ENCODE measurements around the gene BSND. TPM values are rescaled to one million over a fixed set of nuclear protein-coding genes. Genes with fewer than 3 reads are reported as not detected.

BSND gene
- total RNA-seq, 4 donors from 2014 or later: not detected

- intact Hi-C loops (cut with DNase I): loop anchor here (2.0 kb wide), 1 partner anchor 45 kb away; no protein-coding TSS in a partner anchor
- no peak overlapping the region for H3K27ac ChIP-seq
- H3K4me1 ChIP-seq: peaks cover 0 to 9% of the 10 kb centered on the region in 2 donors
- H3K27me3 ChIP-seq: peaks cover 5% of the 10 kb centered on the region
- TF ChIP-seq POLR2A (IDR thresholded peaks at IDR 0.05): no peak
- TF ChIP-seq, protein P1, sequence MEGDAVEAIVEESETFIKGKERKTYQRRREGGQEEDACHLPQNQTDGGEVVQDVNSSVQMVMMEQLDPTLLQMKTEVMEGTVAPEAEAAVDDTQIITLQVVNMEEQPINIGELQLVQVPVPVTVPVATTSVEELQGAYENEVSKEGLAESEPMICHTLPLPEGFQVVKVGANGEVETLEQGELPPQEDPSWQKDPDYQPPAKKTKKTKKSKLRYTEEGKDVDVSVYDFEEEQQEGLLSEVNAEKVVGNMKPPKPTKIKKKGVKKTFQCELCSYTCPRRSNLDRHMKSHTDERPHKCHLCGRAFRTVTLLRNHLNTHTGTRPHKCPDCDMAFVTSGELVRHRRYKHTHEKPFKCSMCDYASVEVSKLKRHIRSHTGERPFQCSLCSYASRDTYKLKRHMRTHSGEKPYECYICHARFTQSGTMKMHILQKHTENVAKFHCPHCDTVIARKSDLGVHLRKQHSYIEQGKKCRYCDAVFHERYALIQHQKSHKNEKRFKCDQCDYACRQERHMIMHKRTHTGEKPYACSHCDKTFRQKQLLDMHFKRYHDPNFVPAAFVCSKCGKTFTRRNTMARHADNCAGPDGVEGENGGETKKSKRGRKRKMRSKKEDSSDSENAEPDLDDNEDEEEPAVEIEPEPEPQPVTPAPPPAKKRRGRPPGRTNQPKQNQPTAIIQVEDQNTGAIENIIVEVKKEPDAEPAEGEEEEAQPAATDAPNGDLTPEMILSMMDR (IDR thresholded peaks at IDR 0.05): no peak
- no peak for DNase-seq
- no peaks in the 10 kb centered on the region for H3K36me3 ChIP-seq
- H3K9me3 ChIP-seq: no peaks in the 10 kb centered on the region
- WGBS, 2 donors: 77 to 85% methylated on average over 9 of the region's 9 CpGs
- H3K4me3 ChIP-seq (replicated peaks in 1 of 3): no peak overlapping the region
These were observed 2.9 kb upstream of the BSND start for GRCh38 chr1:54995835-54996234.

DNA sequence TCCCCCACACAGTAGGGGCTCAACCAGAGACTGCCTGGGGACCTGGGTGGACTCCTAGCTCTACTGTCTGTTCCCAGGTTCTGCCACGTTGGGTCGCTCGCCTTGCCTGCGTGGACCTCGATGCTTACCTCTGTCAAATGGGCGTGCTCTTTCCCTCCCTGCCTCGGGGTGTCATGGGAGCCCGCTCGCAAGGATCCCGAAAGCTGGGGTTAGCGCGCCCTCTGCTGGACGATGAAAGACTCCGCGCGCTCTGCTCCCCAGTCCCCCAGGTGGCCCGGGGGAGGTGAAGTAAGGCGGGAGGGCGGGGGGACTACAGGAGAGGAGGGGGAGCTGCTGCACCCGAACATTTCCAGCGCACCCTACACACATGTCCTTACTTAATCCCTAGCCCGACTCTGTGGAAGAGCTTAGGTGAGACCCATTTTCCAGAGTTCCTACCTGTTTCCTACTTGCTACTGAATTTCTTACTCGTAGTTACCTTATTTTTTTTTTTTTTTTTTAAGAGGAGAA, 2.3 kb upstream of the BSND start:
- Histone ChIP-seq H3K27me3 (peaks cover 5% of the 10 kb centered on the region), H3K27ac (no peak overlapping the region), H3K4me1 (peaks cover 0 to 9% of the 10 kb centered on the region in 2 donors), H3K36me3 (no peaks in the 10 kb centered on the region), H3K9me3 (no peaks in the 10 kb centered on the region), H3K4me3 (replicated peaks in 1 of 3) (no peak overlapping the region)
- peak; percentile 51 to 74 for DNase-seq
- intact Hi-C loops (cut with DNase I): loop anchor here (2.0 kb wide), 1 partner anchor 46 kb away; no protein-coding TSS in a partner anchor
- TF ChIP-seq, protein P1 (IDR thresholded peaks at IDR 0.05): peak; percentile 52 to 86 (median 66)
- no peak for TF ChIP-seq POLR2A (IDR thresholded peaks at IDR 0.05)
- 10 to 12% methylated on average over 22 to 23 of the region's 23 CpGs for WGBS, 2 donors

DNA sequence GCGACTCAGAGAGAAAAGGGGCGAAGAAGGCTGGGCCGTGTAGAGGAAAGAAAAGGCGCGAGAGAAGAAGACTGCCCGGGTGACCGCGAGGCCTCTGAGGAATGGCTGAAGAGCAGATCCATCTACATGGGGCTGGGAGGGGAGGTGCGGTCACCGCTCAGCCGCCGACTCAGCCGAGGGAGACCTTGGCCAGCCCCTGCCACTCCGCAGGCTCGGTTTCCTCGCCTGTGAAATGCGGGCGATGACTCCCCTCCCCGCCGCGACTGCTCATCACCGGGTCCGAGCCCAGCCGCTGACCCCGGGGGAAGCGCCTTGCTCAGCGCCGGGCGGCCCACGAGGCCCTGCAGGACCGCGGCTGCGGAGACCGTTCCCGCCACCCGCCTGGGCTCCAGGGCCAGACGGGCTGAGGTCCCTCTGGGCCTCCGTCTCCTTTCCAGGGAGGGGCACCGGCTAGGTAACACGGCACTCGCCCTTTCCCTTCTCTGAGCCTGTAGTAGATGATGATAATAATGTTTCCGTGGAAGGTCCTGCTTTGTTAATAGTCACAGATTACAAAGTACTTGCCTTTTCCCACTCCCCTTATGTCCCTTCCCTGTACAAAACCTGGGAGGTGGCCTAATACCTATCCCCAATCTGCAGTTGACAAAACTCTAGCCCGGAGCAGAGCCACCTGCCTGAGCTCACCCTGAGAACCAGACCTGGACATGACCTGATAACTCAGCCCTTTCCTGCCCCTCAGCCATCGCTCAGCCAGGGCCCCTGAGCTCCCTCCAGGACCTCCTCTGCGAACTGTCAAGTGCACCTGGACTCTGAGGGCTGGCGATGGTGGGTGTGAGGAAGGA, 1.6 kb upstream of the BSND start:
- DNase-seq: no peak
- no peak overlapping the region for H3K27ac ChIP-seq
- H3K36me3 ChIP-seq: no peaks in the 10 kb centered on the region
- H3K4me1 ChIP-seq: peaks cover 0 to 9% of the 10 kb centered on the region in 2 donors
- H3K4me3 ChIP-seq (replicated peaks in 1 of 3): no peak overlapping the region
- H3K9me3 ChIP-seq: no peaks in the 10 kb centered on the region
- intact Hi-C loops (cut with DNase I): loop anchor here (2.0 kb wide), 1 partner anchor 46 kb away; no protein-coding TSS in a partner anchor
- WGBS, 2 donors: 18 to 24% methylated on average over 23 to 43 of the region's 46 CpGs
- H3K27me3 ChIP-seq: peaks cover 5% of the 10 kb centered on the region
- TF ChIP-seq, protein P1 (IDR thresholded peaks at IDR 0.05): no peak
- no peak for TF ChIP-seq POLR2A (IDR thresholded peaks at IDR 0.05)

DNA sequence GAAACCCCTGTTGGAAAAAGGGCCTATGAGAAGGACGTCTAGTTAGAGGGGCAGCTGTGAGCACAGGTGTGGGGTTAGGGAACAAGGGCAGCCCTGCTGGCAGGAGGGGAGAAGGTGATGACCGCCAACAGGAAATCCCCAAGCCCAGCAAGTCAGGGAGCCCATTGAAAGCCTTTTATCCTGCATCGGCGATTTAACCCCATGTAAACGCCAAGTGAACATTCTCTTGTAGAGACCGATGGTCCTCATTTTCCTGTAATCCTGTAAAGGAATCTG, 1.1 kb upstream of the BSND start:
- H3K27ac ChIP-seq: no peak overlapping the region
- peaks cover 5% of the 10 kb centered on the region for H3K27me3 ChIP-seq
- intact Hi-C loops (cut with DNase I): loop anchor here (2.0 kb wide), 1 partner anchor 47 kb away; no protein-coding TSS in a partner anchor
- DNase-seq: no peak
- H3K4me3 ChIP-seq (replicated peaks in 1 of 3): no peak overlapping the region
- H3K4me1 ChIP-seq: peaks cover 0 to 9% of the 10 kb centered on the region in 2 donors
- TF ChIP-seq, protein P1 (IDR thresholded peaks at IDR 0.05): no peak
- TF ChIP-seq POLR2A (IDR thresholded peaks at IDR 0.05): no peak
- 81 to 84% methylated on average over 6 of the region's 6 CpGs for WGBS, 2 donors
- H3K9me3 ChIP-seq: no peaks in the 10 kb centered on the region
- H3K36me3 ChIP-seq: no peaks in the 10 kb centered on the region

GRCh38 chr1:54998100-54998499, 633 bp upstream of the BSND start:
- Histone ChIP-seq H3K36me3 (no peaks in the 10 kb centered on the region), H3K9me3 (no peaks in the 10 kb centered on the region), H3K4me1 (peaks cover 0 to 9% of the 10 kb centered on the region in 2 donors), H3K27ac (no peak overlapping the region), H3K27me3 (peaks cover 5% of the 10 kb centered on the region), H3K4me3 (replicated peaks in 1 of 3) (no peak overlapping the region)
- no peak for DNase-seq
- intact Hi-C loops (cut with DNase I): no loop called here
- WGBS, 2 donors: 84 to 94% methylated on average over 6 of the region's 6 CpGs
- TF ChIP-seq POLR2A (IDR thresholded peaks at IDR 0.05): no peak
- TF ChIP-seq, protein P1 (IDR thresholded peaks at IDR 0.05): no peak
